ENCODE results near the gene RCE1. TPM values are rescaled to one million over a fixed set of nuclear protein-coding genes. Genes with fewer than 3 reads are reported as not detected.

Gene RCE1
- total RNA-seq, 4 donors from 2014 or later: 32.2 to 54.4 (median 42.8) TPM

- WGBS: 54% methylated on average over 14 of the region's 14 CpGs
- Histone ChIP-seq H3K27ac (peak overlapping the region; percentile 6), H3K4me1 (peaks cover 9% of the 10 kb centered on the region), H3K4me3 (no peak overlapping the region), H3K9me3 (no peaks in the 10 kb centered on the region), H3K36me3 (no peaks in the 10 kb centered on the region), H3K27me3 (no peaks in the 10 kb centered on the region)
- TF ChIP-seq EP300 (IDR thresholded peaks at IDR 0.05) (no peak), POLR2AphosphoS5 (IDR thresholded peaks at IDR 0.05) (no peak), POLR2A (IDR thresholded peaks at IDR 0.05) (no peak)
- TF ChIP-seq, protein P1, sequence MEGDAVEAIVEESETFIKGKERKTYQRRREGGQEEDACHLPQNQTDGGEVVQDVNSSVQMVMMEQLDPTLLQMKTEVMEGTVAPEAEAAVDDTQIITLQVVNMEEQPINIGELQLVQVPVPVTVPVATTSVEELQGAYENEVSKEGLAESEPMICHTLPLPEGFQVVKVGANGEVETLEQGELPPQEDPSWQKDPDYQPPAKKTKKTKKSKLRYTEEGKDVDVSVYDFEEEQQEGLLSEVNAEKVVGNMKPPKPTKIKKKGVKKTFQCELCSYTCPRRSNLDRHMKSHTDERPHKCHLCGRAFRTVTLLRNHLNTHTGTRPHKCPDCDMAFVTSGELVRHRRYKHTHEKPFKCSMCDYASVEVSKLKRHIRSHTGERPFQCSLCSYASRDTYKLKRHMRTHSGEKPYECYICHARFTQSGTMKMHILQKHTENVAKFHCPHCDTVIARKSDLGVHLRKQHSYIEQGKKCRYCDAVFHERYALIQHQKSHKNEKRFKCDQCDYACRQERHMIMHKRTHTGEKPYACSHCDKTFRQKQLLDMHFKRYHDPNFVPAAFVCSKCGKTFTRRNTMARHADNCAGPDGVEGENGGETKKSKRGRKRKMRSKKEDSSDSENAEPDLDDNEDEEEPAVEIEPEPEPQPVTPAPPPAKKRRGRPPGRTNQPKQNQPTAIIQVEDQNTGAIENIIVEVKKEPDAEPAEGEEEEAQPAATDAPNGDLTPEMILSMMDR (IDR thresholded peaks at IDR 0.05): no peak
- DNase-seq (ENCODE audit: low spot score in 2 of 2): no peak
Measured at GRCh38 chr11:66891851-66892660, 48.8 kb downstream of the RCE1 start.

- no peak overlapping the region for H3K4me3 ChIP-seq
- peaks cover 9% of the 10 kb centered on the region for H3K4me1 ChIP-seq
- H3K27ac ChIP-seq: no peak overlapping the region
- H3K9me3 ChIP-seq: no peaks in the 10 kb centered on the region
- no peak for TF ChIP-seq POLR2AphosphoS5 (IDR thresholded peaks at IDR 0.05)
- TF ChIP-seq, protein P1 (IDR thresholded peaks at IDR 0.05): no peak
- DNase-seq (ENCODE audit: low spot score in 2 of 2): no peak
- H3K27me3 ChIP-seq: no peaks in the 10 kb centered on the region
- no peaks in the 10 kb centered on the region for H3K36me3 ChIP-seq
- WGBS: 51% methylated on average over 6 of the region's 6 CpGs
Measured at GRCh38 chr11:66892911-66893310, 49.7 kb downstream of the RCE1 start.

DNA sequence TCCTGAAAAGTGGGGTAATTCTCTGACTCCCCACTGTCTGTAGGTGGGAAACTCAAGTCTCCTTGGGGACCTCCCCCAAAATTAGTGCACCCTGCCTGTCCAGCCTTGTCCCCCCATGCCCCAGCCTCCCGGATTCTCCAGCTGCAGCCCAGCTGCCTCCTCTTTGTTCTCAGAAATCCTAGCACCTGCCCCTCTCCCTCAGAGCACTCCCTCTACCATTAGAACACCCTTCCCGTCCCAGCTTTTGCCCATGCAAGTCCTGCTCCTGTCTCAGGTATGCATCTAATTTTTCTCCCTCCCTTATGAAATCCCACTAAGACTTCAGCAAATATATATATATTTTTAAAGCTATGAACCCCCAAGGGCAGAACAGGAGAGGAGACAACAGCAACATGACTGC, 50.9 kb downstream of the RCE1 start:
- no peak overlapping the region for H3K27ac ChIP-seq
- no peaks in the 10 kb centered on the region for H3K27me3 ChIP-seq
- H3K4me3 ChIP-seq: no peak overlapping the region
- 43% methylated on average over 2 of the region's 2 CpGs for WGBS
- no peaks in the 10 kb centered on the region for H3K9me3 ChIP-seq
- H3K4me1 ChIP-seq: peaks cover 9% of the 10 kb centered on the region
- no peaks in the 10 kb centered on the region for H3K36me3 ChIP-seq
- no peak for DNase-seq (ENCODE audit: low spot score in 2 of 2)
- TF ChIP-seq EP300 (IDR thresholded peaks at IDR 0.05) (no peak), POLR2AphosphoS5 (IDR thresholded peaks at IDR 0.05) (no peak), POLR2A (IDR thresholded peaks at IDR 0.05) (no peak)
- TF ChIP-seq, protein P1 (IDR thresholded peaks at IDR 0.05): no peak

Other genes with a start within 250 kb of the RCE1 start
- gene RBM14, start 226.8 kb upstream of the RCE1 start, total RNA-seq: 10 to 100 TPM; 53.2 to 96.1 (median 84.5) TPM
- gene RBM4, start 204.7 kb upstream of the RCE1 start, total RNA-seq: 10 to 100 TPM; 82.5 to 100.0 (median 91.4) TPM
- 10 to 100 TPM; 16.7 to 27.1 (median 22.0) TPM for gene RBM4B, start 165.6 kb upstream of the RCE1 start, total RNA-seq
- 100 to 1,000 TPM; 337 to 544 (median 450) TPM for gene SPTBN2, start 114.2 kb upstream of the RCE1 start, total RNA-seq
- gene LRFN4, start 13.6 kb downstream of the RCE1 start, total RNA-seq: 1 to 10 TPM; 6.0 to 8.5 (median 8.3) TPM
- gene PC, start 114.9 kb downstream of the RCE1 start, total RNA-seq: 10 to 100 TPM; 10.8 to 25.4 (median 13.9) TPM
- gene C11orf86, start 131.9 kb downstream of the RCE1 start, total RNA-seq: not detected
- gene SYT12, start 179.7 kb downstream of the RCE1 start, total RNA-seq: 1 to 10 TPM in 1 of 4 donors, under 1 TPM in 3; 0.38 to 1.1 (median 0.53) TPM
- gene RHOD, start 213.4 kb downstream of the RCE1 start, total RNA-seq: 10 to 100 TPM; 25.1 to 95.5 (median 65.9) TPM

Measured in suprapubic skin (tissue), 4 donors.